SIG-M5 treated with dmso at 0.1 percent for 504 hours (cell line): ENCODE measurements around the gene PLPP3.

Experiments
- DNase-seq: peaks from one replicate; lab custom pipeline; 2025; ENCODE audit not compliant: unreplicated experiment; lab: John Stamatoyannopoulos, UW

The PLPP3 gene

GRCh38 chr1:56501888-56502287, 77.5 kb downstream of the PLPP3 start:
- DNase-seq = no peak

GRCh38 chr1:56501426-56501825, 77.9 kb downstream of the PLPP3 start:
- DNase-seq = no peak

- no peak for DNase-seq
Measured at GRCh38 chr1:56496821-56497772, 82.3 kb downstream of the PLPP3 start.

GRCh38 chr1:56496158-56496557, 83.2 kb downstream of the PLPP3 start:
- DNase-seq = no peak

- no peak for DNase-seq
Measured at GRCh38 chr1:56495538-56495937, 83.8 kb downstream of the PLPP3 start.

- no peak for DNase-seq
Measured at GRCh38 chr1:56494306-56494705, 85.1 kb downstream of the PLPP3 start.

- DNase-seq = no peak
Measured at GRCh38 chr1:56493826-56494225, 85.5 kb downstream of the PLPP3 start.

GRCh38 chr1:56491441-56491840, 87.9 kb downstream of the PLPP3 start:
- DNase-seq = no peak

- DNase-seq = no peak
Measured at GRCh38 chr1:56490619-56491018, 88.7 kb downstream of the PLPP3 start.

GRCh38 chr1:56489695-56490094, 89.7 kb downstream of the PLPP3 start:
- DNase-seq = no peak

- DNase-seq = no peak
Measured at GRCh38 chr1:56484695-56485094, 94.7 kb downstream of the PLPP3 start.

GRCh38 chr1:56483104-56483503, 96.3 kb downstream of the PLPP3 start:
- no peak for DNase-seq

GRCh38 chr1:56482486-56482885, 96.9 kb downstream of the PLPP3 start:
- no peak for DNase-seq

- DNase-seq = no peak
Measured at GRCh38 chr1:56481140-56481694, 98.1 kb downstream of the PLPP3 start.

- DNase-seq = no peak
Measured at GRCh38 chr1:56478734-56479133, 100.6 kb downstream of the PLPP3 start.

- DNase-seq = no peak
Measured at GRCh38 chr1:56477164-56478111, 101.9 kb downstream of the PLPP3 start.

GRCh38 chr1:56473582-56474270, 105.6 kb downstream of the PLPP3 start:
- no peak for DNase-seq

GRCh38 chr1:56472860-56473259, 106.5 kb downstream of the PLPP3 start:
- DNase-seq = peak; percentile 18

- DNase-seq = no peak
Measured at GRCh38 chr1:56469640-56470371, 109.6 kb downstream of the PLPP3 start.

- no peak for DNase-seq
Measured at GRCh38 chr1:56468518-56468917, 110.8 kb downstream of the PLPP3 start.
